GM19035 (cell line): ENCODE measurements around the gene JPT1.
A peak's percentile ranks its signal among the peaks of the same experiment; 100 is the strongest.
"Not testable (repeated sequence)": the region's sequence is repeated elsewhere in the genome, so short reads cannot be mapped to it uniquely, and the experiment has no call there.

Experiments
- ATAC-seq: cut with Tn5 transposase; IDR thresholded peaks from one replicate; pipeline ENCODE4 v1.9.1; 2021; ENCODE audit not compliant: unreplicated experiment

Gene JPT1

DNA sequence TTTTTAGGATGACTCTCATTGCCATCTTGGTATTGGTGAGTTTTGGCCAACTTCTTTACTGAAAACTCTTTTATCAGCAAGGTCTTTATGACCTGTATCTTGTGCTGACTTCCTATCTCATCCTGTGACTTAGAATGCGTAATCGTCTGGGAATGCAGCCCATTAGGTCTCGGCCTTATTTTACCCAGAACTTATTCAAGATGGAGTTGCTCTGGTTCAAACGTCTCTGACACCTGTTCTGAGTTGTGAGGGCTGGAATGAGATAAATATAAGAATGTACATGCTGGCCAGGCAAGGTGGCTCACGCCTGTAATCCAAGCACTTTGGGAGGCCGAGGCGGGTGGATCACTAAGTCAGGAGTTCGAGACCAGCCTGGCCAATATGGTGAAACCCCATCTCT lies 4.2 kb upstream of the JPT1 start:
- ATAC-seq: not testable (repeated sequence)

- no peak for ATAC-seq
These were observed 884 bp upstream of the JPT1 start for GRCh38 chr17:75155191-75155601.

- ATAC-seq: no peak
These were observed 525 bp downstream of the JPT1 start for GRCh38 chr17:75153780-75154194.

GRCh38 chr17:75152922-75153779 lies 1.2 kb downstream of the JPT1 start:
- no peak for ATAC-seq

DNA sequence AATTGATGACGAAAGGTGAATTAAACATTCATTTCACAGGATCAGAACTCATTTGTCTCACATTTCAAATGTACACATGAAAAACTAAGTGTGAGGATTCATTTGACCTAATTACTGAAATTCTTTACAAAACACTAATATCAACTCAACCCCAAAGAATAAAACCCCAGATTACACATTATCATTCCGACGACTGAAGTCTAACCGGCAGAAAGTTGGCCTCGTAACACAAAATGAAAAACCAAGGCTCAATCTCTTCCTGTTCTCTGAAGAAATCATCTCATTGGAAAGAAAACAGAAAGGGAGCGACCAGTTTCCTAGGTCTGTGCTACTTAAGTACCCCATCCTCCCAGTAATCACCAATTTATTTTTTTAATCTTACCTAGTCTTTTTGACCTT lies 1.8 kb downstream of the JPT1 start:
- no peak for ATAC-seq

- no peak for ATAC-seq
These were observed 2.4 kb downstream of the JPT1 start for GRCh38 chr17:75151930-75152329.

DNA sequence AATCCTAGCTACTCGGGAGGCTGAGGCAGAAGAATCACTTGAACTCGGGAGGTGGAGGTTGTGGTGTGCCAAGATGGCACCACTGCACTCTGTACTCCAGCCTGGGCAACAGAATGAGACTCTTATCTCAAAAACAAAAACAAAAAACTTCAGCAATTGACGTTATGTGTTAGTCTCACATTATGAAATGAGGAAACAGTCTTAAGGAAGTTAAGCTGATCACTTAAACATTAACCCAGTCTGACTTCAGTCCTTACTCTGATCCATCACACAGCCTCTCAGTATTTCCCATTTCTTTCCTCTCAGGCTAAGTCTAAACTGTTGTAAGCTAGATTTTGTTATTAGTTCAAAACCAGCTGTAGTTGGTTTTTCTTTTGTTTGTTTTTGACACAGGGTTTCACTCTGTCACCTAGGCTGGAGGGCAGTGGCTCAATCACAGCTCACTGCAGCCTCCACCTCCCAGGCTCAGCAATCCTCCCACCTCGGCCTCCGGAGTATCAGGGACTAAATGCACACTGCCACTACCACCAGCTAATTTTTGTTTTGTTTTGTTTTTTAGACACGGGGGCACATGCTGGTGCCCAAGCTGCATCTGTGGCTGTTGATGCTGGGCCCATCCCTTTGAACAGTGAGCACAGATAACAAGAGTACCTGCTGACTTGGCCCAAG lies 6.3 kb downstream of the JPT1 start:
- ATAC-seq: no peak

DNA sequence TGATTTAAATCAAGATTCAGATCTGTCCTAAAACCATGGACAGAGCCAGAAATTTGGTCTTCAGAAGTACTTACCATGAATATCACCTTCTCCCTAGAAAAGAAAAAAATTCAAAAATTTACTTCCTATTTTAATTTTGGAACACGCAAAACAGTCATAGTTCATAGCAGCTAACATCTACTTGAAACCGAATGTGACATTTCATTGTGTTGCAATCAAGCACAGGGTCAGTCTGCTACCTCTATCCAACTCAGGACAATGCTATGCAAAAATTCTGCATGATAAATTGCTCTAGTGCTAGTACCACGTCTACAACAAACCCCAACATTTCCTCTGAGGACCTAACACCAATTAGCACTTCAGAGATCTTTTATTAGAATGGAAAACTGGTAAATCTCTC lies 7.7 kb downstream of the JPT1 start:
- ATAC-seq: no peak

- ATAC-seq: no peak
These were observed 9.3 kb downstream of the JPT1 start for GRCh38 chr17:75144816-75145512.

- ATAC-seq: no peak
These were observed 11.9 kb downstream of the JPT1 start for GRCh38 chr17:75142236-75142971.

GRCh38 chr17:75138519-75138918 lies 15.8 kb downstream of the JPT1 start:
- no peak for ATAC-seq

- ATAC-seq: not testable (repeated sequence)
These were observed 16.6 kb downstream of the JPT1 start for GRCh38 chr17:75137762-75138161.

DNA sequence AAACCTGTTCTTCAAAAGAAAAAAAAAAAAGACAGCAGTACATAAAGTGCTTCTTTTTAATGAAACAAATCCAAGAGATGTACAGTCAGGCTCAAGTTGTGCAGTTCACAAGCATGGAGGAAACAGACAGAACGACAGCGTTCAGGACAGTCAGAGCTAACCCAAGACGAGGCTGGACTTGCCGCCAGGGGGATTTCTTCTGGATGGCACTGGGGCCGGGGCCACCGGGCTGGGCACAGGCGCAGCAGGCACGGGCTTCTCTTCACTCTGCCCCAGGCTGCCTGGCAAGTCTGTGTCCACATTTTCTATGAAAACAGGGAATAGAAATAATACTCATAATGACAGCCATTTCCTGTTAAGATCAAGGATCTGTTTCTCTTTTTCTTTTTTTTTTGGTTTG lies 18.4 kb downstream of the JPT1 start:
- no peak for ATAC-seq

DNA sequence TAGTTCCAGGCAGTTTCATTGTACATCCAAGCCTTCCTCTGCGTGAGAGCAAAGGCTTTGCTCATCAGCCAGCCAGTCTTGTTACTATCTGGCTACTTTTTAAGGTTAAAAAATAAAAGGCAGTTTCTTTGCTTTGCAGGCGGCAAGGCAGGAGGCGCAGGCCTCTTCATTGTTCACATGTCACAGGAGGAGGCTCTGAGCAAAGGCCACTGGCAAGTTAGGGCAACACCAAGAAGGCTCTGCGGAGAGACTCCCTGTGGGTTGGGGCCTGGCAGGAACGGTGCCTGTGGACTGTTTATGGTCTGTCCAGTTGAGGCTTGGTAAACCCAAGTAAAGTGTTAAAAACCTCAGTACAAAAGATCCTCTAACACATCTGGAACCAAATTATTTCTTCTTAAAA lies 18.9 kb downstream of the JPT1 start:
- no peak for ATAC-seq

DNA sequence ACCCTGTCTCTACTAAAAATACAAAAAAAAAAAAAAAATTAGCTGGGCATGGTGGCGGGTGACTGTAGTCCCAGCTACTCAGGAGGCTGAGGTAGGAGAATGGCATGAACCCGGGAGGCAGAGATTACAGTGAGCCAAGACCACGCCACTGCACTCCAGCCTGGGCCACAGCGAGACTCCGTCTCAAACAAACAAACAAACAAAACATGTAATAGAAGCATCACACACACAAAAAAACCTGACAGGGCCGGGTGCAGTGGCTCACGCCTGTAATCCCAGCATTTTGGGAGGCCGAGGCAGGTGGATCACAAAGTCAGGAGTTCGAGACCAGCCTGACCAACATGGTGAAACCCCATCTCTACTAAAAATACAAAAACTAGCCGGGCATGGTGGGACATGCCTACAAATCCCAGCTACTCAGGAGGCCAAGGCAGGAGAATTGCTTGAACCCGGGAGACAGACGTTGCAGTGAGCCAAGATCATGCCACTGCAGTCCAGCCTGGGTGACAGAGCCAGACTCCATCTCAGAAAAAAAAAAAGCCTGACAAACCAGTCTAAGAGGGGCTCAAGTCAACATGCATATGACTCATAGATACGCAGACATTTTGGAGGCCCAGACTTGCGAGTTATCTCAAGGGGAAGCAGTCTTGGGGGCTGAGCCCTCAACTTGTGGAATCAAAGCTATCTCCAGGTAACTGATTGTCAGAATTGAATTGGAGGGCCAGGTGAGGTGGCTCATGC lies 20.5 kb downstream of the JPT1 start:
- ATAC-seq: not testable (repeated sequence)

- ATAC-seq: no peak
These were observed 21.3 kb downstream of the JPT1 start for GRCh38 chr17:75133001-75133400.

DNA sequence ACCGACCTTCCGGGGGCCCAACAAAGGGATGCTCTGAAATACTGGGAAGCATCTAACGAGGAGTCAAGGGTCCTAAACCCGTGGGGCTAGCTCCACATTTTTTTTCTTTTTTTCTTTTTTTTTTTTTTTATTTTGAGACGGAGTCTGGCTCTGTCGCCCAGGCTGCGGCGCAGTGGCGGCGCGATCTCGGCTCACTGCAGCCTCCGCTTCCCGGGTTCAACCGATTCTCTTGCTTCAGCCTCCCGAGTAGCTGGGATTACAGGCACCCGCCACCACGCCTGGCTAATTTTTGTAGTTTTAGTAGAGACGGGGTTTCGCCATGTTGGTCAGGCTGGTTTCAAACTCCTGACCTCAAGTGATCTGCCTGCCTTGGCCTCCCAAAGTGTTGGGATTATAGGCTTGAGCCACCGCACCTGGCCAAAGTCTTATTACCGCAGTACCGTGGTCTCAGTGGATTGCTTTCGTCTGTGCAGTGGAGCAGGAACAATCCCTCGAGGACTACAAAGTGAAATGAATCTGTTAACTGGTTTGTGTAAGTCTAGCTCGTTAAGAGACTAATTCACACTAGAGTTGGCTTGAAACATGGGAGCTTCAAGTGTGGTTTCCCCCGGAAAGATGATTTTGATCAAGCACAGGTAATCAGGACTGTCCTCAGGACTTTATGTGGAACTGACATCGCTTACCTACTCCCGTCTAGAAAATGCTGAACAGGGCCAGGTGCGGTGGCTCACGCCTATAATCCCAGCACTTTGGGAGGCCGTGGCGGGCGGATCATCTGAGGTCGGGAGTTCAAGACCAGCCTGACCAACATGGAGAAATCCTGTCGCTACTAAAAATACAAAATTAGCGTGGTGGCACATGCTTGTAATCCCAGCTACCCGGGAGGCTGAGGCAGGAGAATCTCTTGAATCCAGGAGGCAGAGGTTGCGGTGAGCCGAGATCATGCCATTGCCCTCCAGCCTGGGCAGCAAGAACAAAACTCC lies 22.0 kb downstream of the JPT1 start:
- not testable (repeated sequence) for ATAC-seq

DNA sequence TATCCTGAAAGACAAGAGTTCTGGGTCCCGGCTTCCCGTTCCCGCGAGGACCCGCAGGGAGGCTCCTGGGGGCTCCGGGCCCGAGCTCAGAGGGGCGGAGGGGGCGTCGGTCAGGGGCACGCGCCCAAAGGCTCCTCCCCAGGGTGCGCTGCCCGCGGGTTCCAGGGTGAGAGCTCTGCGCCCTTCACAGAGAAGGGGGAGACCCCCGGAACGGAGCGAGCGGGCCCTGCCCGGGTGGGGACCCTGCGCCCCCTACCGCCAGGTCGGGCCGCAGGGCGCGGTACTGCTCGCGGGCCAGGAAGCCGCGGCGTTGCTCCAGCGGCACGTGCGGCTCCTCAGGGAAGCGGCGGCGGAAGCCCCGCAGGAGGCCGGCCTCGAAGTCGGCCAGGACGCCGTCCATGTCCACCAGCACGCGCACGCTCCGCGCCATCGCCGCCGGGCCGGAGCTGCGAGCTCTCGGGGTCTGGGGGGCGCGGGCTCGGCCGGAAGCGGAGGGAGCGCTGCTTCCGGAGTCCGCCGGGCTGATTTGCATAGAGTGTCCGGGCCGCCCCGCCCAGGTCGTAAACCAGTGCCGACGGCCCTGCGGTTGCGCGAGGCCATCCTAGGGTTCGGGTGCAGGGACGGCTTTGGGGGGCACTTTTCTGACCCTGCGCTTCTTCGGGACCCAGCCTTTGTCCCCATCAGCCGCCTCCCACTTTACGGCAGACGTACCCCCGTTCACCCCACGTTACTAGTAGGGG lies 22.9 kb downstream of the JPT1 start, which contains the start of gene NT5C:
TSS of gene NT5C (minus strand) at position 465 of the 740 bp plus-strand sequence. CDS start at position 430, 35 bp downstream.
- peak; percentile 82 for ATAC-seq
